SK-N-SH (cell line): ENCODE results near the gene MAD1L1. TPM values are rescaled to one million over a fixed set of nuclear protein-coding genes. Genes with fewer than 3 reads are reported as not detected.

Experiments used
- CTCF ChIA-PET: fragments of 300-600, 350-600 bp; formaldehyde crosslinking; extraction: SDS; loops from one replicate; lab custom pipeline; 2021; lab: Yijun Ruan, JAX
- POLR2A ChIA-PET: fragments of 350-600 bp; sonication (Branson Sonifier 250); formaldehyde crosslinking; extraction: SDS; loops from one replicate; lab custom pipeline; 2020; ENCODE audit warnings: antibody characterized with exemption, inconsistent platforms; lab: Yijun Ruan, JAX
- DNase-seq: peaks from one replicate; pipeline ENCODE4 v3.0.0; 2012
- H2AFZ ChIP-seq: fragments of 200-600 bp; sonication (generic); 2 replicates; pipeline ENCODE4 v1.8.1; 2016; ENCODE audit warnings: antibody characterized with exemption, mild to moderate bottlenecking, low read depth
- H3F3A ChIP-seq: fragments of 200-600 bp; sonication (generic); replicated peaks from 2 replicates; pipeline ENCODE3; 2016; ENCODE audit warnings: antibody characterized with exemption, mild to moderate bottlenecking; ENCODE audit not compliant: insufficient read depth
- H3K27ac ChIP-seq, 2 experiments: fragments of 200-500 bp in 1 of 2; fragments of 200-600 bp in 1 of 2; sonication (Bioruptor generic) in 1 of 2; sonication (generic), shearing (Covaris generic) in 1 of 2; 2 replicates each; pipeline versions ENCODE4 v1.5.1 to v1.6.1; 2014 to 2016; ENCODE audit warnings: low read depth in 2 of 2, inconsistent platforms in 1 of 2, low read length in 1 of 2, mild to moderate bottlenecking in 1 of 2, mixed read lengths in 1 of 2
- H3K27me3 ChIP-seq: fragments of 200-600 bp; sonication (generic), shearing (Covaris generic); 2 replicates; pipeline ENCODE4 v1.6.1; 2016; ENCODE audit warnings: mixed run types; ENCODE audit not compliant: insufficient read depth
- H3K36me3 ChIP-seq, 2 experiments: fragments of 200-500 bp in 1 of 2; fragments of 200-600 bp in 1 of 2; sonication (Bioruptor generic) in 1 of 2; sonication (generic) in 1 of 2; replicated peaks in 1 of 2; 2 replicates each; pipeline versions ENCODE3 to v1.5.1; 2014 to 2016; ENCODE audit warnings: low read length in 1 of 2, mild to moderate bottlenecking in 1 of 2; ENCODE audit not compliant: insufficient read depth in 2 of 2, control insufficient read depth in 1 of 2
- H3K4me1 ChIP-seq, 2 experiments: fragments of 200-500 bp in 1 of 2; fragments of 200-600 bp in 1 of 2; sonication (Bioruptor generic) in 1 of 2; sonication (generic), shearing (Covaris generic) in 1 of 2; 2 replicates each; pipeline versions ENCODE4 v1.5.1 to v1.6.1; 2014 to 2016; ENCODE audit warnings: low read depth in 1 of 2, low read length in 1 of 2, mixed run types in 1 of 2; ENCODE audit not compliant: insufficient read depth in 2 of 2, control insufficient read depth in 1 of 2
- H3K4me2 ChIP-seq: fragments of 200-600 bp; sonication (generic), shearing (Covaris generic); 2 replicates; pipeline ENCODE4 v1.6.1; 2017; ENCODE audit warnings: mixed run types
- H3K4me3 ChIP-seq, 2 experiments: fragments of 200-500 bp in 1 of 2; fragments of 200-600 bp in 1 of 2; sonication (Bioruptor generic) in 1 of 2; sonication (generic), shearing (Covaris generic) in 1 of 2; 2 replicates each; pipeline versions ENCODE4 v1.5.1 to v1.8.1; 2014 to 2016; ENCODE audit warnings: low read depth in 2 of 2, inconsistent platforms in 1 of 2, low read length in 1 of 2, mild to moderate bottlenecking in 1 of 2, mixed read lengths in 1 of 2, moderate library complexity in 1 of 2
- H3K79me2 ChIP-seq: fragments of 200-600 bp; sonication (generic); 2 replicates; pipeline ENCODE4 v1.8.1; 2017; ENCODE audit warnings: mild to moderate bottlenecking; ENCODE audit not compliant: insufficient read depth
- H3K9ac ChIP-seq: fragments of 200-600 bp; sonication (generic); 2 replicates; pipeline ENCODE4 v1.6.1; 2017; ENCODE audit warnings: mixed run types
- H3K9me2 ChIP-seq: fragments of 200-600 bp; sonication (generic); 2 replicates; pipeline ENCODE4 v1.6.1; 2017; ENCODE audit warnings: mixed run types
- H3K9me3 ChIP-seq: fragments of 200-600 bp; sonication (generic); 2 replicates; pipeline ENCODE4 v1.6.1; 2017; ENCODE audit warnings: mixed run types, mild to moderate bottlenecking, moderate library complexity
- H4K20me1 ChIP-seq: fragments of 200-600 bp; sonication (generic); 2 replicates; pipeline ENCODE4 v1.6.1; 2017; ENCODE audit warnings: mild to moderate bottlenecking, mixed run types; ENCODE audit not compliant: insufficient read depth
- EZH2phosphoT487 ChIP-seq: fragments of 200-600 bp; sonication (generic); IDR thresholded peaks from 2 replicates; pipeline ENCODE4 v1.6.1; 2017; ENCODE audit warnings: low read depth, mixed run types, mild to moderate bottlenecking, antibody characterized with exemption, moderate library complexity, borderline replicate concordance
- FOSL2 ChIP-seq: IDR thresholded peaks from 2 replicates; pipeline ENCODE4 v1.4.0; 2012; ENCODE audit warnings: low read depth, mild to moderate bottlenecking, moderate library complexity, borderline replicate concordance
- GABPA ChIP-seq: IDR thresholded peaks from 2 replicates; pipeline ENCODE4 v1.4.0; 2012; ENCODE audit warnings: low read depth, mild to moderate bottlenecking
- NRF1 ChIP-seq: IDR thresholded peaks from 2 replicates; pipeline ENCODE4 v1.6.1; 2012; ENCODE audit warnings: low read depth, mild to moderate bottlenecking, low read length
- SIN3A ChIP-seq: IDR thresholded peaks from 2 replicates; pipeline ENCODE4 v1.6.1; 2012; ENCODE audit warnings: low read depth, mild to moderate bottlenecking, low read length, moderate library complexity, borderline replicate concordance
- TEAD4 ChIP-seq: IDR thresholded peaks from 2 replicates; pipeline ENCODE4 v1.4.0; 2012; ENCODE audit warnings: mild to moderate bottlenecking, borderline replicate concordance; ENCODE audit not compliant: insufficient read depth
- WGBS: methylation state at CpG from one replicate; pipeline ENCODE4 v1.1.6; 2017; ENCODE audit warnings: low lambda C conversion rate; 5-methylcytosine and 5-hydroxymethylcytosine counted together
- polyA plus RNA-seq, 3 experiments: library from polyadenylated mRNA; depleted of rRNA; stranded (reverse); fragments of >200 nt; gene quantifications; 2 replicates each; pipeline ENCODE4 v1.2.3, GENCODE V29; 2012
- TF ChIP-seq, protein P1 (sequence below): fragments of 200-600 bp; sonication (generic); IDR thresholded peaks from 2 replicates; pipeline ENCODE4 v1.6.1; 2017; ENCODE audit warnings: antibody characterized with exemption, mild to moderate bottlenecking, moderate library complexity
- TF ChIP-seq, protein P2 (sequence below): IDR thresholded peaks from 2 replicates; pipeline ENCODE4 v1.4.0; 2012; ENCODE audit warnings: low read depth
- TF ChIP-seq, protein P3 (sequence below): fragments of 150-350 bp; IDR thresholded peaks from 2 replicates; pipeline ENCODE4 v1.6.1; 2017; ENCODE audit warnings: antibody characterized with exemption, low read length, low read depth, borderline replicate concordance
- TF ChIP-seq, protein P4 (sequence below): IDR thresholded peaks from 2 replicates; pipeline ENCODE4 v1.4.0; 2012; ENCODE audit warnings: low read depth, borderline replicate concordance

MAD1L1 gene
- polyA plus RNA-seq, 1 of the 3 experiments (the other 2 are of a cell fraction): 46.2 TPM

DNA sequence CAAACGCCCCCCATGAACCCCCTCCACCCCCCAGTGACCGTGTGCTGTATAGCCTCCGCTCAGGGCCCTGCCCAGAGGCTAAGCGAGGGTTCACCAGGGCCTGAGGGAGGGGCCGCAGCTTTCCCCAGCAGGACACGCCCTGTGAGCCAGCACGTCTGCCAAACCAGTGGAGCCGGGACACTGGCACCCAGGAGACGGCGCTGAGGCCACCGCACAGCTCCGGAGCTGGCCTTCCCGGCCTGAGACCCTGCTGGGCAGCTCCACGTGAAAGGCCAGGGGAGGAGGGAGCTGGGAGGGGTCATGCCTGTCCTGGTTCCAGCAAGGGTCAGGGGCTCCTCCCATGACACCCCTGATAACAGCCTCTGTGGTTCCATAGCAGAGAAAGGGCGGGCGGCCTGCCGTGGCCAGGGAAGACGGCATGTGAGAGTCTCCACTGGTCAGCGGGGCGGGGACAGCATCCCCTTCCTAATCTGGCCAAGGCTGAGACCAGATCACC is 284.4 kb downstream of the MAD1L1 start:
- Histone ChIP-seq H3K27me3 (no peaks in the 10 kb centered on the region), H3K27ac (no peak overlapping the region), H3K4me3 (no peak overlapping the region), H3K9me2 (no peaks in the 10 kb centered on the region), H4K20me1 (no peaks in the 10 kb centered on the region; the same call in 1 of the 2 replicates), H2AFZ (no peak overlapping the region), H3K9me3 (no peaks in the 10 kb centered on the region), H3F3A (no peaks in the 10 kb centered on the region), H3K79me2 (no peaks in the 10 kb centered on the region), H3K9ac (no peak overlapping the region), H3K4me1 (peaks cover 0 to 28% of the 10 kb centered on the region in 2 experiments; a peak in 1 of 4 replicates), H3K36me3 (no peaks in the 10 kb centered on the region), H3K4me2 (no peak overlapping the region)
- 83% methylated on average over 8 of the region's 20 CpGs for WGBS
- TF ChIP-seq, protein P1, sequence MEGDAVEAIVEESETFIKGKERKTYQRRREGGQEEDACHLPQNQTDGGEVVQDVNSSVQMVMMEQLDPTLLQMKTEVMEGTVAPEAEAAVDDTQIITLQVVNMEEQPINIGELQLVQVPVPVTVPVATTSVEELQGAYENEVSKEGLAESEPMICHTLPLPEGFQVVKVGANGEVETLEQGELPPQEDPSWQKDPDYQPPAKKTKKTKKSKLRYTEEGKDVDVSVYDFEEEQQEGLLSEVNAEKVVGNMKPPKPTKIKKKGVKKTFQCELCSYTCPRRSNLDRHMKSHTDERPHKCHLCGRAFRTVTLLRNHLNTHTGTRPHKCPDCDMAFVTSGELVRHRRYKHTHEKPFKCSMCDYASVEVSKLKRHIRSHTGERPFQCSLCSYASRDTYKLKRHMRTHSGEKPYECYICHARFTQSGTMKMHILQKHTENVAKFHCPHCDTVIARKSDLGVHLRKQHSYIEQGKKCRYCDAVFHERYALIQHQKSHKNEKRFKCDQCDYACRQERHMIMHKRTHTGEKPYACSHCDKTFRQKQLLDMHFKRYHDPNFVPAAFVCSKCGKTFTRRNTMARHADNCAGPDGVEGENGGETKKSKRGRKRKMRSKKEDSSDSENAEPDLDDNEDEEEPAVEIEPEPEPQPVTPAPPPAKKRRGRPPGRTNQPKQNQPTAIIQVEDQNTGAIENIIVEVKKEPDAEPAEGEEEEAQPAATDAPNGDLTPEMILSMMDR: no peak
- TF ChIP-seq EZH2phosphoT487 (no peak), FOSL2 (no peak), NRF1 (no peak)
- TF ChIP-seq, protein P2, sequence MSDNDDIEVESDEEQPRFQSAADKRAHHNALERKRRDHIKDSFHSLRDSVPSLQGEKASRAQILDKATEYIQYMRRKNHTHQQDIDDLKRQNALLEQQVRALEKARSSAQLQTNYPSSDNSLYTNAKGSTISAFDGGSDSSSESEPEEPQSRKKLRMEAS: no peak
- DNase-seq: no peak
- CTCF ChIA-PET: interaction anchor here (0.5 to 1.3 kb wide), 4 partner anchors 13 to 392 kb away, joined by 3 read pairs; partner anchors contain the start of gene TMEM184A
- POLR2A ChIA-PET: no interaction called here

DNA sequence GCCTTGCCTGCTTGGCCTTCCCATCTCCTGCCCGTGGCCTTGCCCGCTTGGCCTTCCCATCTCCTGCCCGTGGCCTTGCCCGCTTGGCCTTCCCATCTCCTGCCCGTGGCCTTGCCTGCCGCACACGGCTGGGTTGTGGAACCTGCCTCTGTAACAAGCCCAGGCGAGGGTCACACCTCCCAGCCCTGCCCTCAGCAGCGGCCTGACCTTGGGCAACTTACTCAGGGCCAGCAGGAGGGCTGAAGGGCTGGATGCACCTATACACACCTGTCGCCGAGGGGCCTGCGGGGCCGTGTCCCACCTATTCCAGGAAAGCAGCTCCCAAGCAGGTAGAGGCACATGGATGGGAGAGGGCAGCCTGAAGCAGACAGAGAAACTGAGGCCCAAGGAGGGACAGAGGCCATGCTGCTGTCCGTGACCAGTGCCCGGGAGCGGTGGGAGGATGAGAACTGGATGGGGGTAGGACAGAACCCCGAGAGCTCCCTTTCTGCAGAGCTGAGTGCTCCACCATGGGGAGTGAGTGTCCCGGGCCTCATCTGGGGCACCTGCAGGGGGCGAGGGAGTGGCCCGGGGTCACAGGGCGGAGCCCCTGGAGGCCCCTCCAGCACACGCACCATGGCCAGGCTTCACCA is 285.0 kb downstream of the MAD1L1 start:
- Histone ChIP-seq H3K4me2 (no peak overlapping the region), H3K79me2 (no peaks in the 10 kb centered on the region), H3K9ac (no peak overlapping the region), H3K9me3 (no peaks in the 10 kb centered on the region), H3F3A (no peaks in the 10 kb centered on the region), H4K20me1 (no peaks in the 10 kb centered on the region; the same call in 1 of the 2 replicates), H3K27ac (no peak overlapping the region), H3K36me3 (no peaks in the 10 kb centered on the region), H3K27me3 (no peaks in the 10 kb centered on the region), H2AFZ (no peak overlapping the region), H3K9me2 (no peaks in the 10 kb centered on the region), H3K4me1 (peaks cover 0 to 28% of the 10 kb centered on the region in 2 experiments; a peak in 1 of 4 replicates), H3K4me3 (no peak overlapping the region)
- WGBS: 95% methylated on average over 17 of the region's 22 CpGs
- TF ChIP-seq SIN3A (no peak), TEAD4 (no peak), GABPA (no peak)
- TF ChIP-seq, protein P3, sequence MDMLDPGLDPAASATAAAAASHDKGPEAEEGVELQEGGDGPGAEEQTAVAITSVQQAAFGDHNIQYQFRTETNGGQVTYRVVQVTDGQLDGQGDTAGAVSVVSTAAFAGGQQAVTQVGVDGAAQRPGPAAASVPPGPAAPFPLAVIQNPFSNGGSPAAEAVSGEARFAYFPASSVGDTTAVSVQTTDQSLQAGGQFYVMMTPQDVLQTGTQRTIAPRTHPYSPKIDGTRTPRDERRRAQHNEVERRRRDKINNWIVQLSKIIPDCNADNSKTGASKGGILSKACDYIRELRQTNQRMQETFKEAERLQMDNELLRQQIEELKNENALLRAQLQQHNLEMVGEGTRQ: no peak
- TF ChIP-seq, protein P4, sequence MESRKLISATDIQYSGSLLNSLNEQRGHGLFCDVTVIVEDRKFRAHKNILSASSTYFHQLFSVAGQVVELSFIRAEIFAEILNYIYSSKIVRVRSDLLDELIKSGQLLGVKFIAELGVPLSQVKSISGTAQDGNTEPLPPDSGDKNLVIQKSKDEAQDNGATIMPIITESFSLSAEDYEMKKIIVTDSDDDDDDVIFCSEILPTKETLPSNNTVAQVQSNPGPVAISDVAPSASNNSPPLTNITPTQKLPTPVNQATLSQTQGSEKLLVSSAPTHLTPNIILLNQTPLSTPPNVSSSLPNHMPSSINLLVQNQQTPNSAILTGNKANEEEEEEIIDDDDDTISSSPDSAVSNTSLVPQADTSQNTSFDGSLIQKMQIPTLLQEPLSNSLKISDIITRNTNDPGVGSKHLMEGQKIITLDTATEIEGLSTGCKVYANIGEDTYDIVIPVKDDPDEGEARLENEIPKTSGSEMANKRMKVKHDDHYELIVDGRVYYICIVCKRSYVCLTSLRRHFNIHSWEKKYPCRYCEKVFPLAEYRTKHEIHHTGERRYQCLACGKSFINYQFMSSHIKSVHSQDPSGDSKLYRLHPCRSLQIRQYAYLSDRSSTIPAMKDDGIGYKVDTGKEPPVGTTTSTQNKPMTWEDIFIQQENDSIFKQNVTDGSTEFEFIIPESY: no peak
- TF ChIP-seq, protein P1: no peak
- POLR2A ChIA-PET: no interaction called here
- CTCF ChIA-PET: interaction anchor here (0.6 to 1.4 kb wide), 3 partner anchors 54 to 391 kb away, joined by 3 read pairs; partner anchors contain the start of gene TMEM184A
- DNase-seq: no peak
